IMR-90 (cell line): ENCODE measurements around the gene LIMK2. TPM values are rescaled to one million over a fixed set of nuclear protein-coding genes. Genes with fewer than 3 reads are reported as not detected.

Experiments
- ATAC-seq: fragments of 200-7000 bp; cut with Tn5 transposase; 2 replicates; pipeline ENCODE4 v1.9.1; 2020; ENCODE audit warnings: low read depth, mild to moderate bottlenecking, moderate library complexity
- BruUV-seq: library from RNA; stranded (reverse); fragments of 400-500 nt; replicated peaks from 2 replicates; lab custom pipeline; 2021; lab: Mats Ljungman, UMichigan
- CTCF ChIA-PET: fragments of 300-600 bp; formaldehyde crosslinking; extraction: SDS; loops from one replicate; lab custom pipeline; 2021; ENCODE audit warnings: antibody characterized with exemption; lab: Yijun Ruan, JAX
- POLR2A ChIA-PET: fragments of 300-600 bp; sonication (Branson Sonifier 250); formaldehyde crosslinking; loops from one replicate; lab custom pipeline; 2022; ENCODE audit warnings: antibody characterized with exemption; ENCODE audit not compliant: unreplicated experiment; lab: Charles Lee
- DNase-seq: peaks from one replicate; pipeline ENCODE4 v3.0.0; 2013
- H2AFZ ChIP-seq: replicated peaks from 2 replicates; pipeline ENCODE3; 2013; ENCODE audit warnings: low read length, mild to moderate bottlenecking; ENCODE audit not compliant: poor library complexity
- H2AK5ac ChIP-seq: 2 replicates; pipeline ENCODE4 v1.6.1; 2013; ENCODE audit warnings: low read depth, low read length, inconsistent platforms
- H2AK9ac ChIP-seq: replicated peaks from 2 replicates; pipeline ENCODE3; 2013; ENCODE audit warnings: mild to moderate bottlenecking, low read depth, low read length, moderate library complexity; ENCODE audit not compliant: poor library complexity
- H2BK120ac ChIP-seq: 2 replicates; pipeline ENCODE4 v1.6.1; 2013; ENCODE audit warnings: low read depth, low read length, inconsistent platforms
- H2BK15ac ChIP-seq: 3 replicates; pipeline ENCODE4 v1.6.1; 2013; ENCODE audit warnings: low read depth, low read length, inconsistent platforms
- H2BK20ac ChIP-seq: 2 replicates; pipeline ENCODE4 v1.6.1; 2013; ENCODE audit warnings: low read depth, mild to moderate bottlenecking, inconsistent platforms, low read length, moderate library complexity
- H2BK5ac ChIP-seq: 2 replicates; pipeline ENCODE4 v1.6.1; 2013; ENCODE audit warnings: mild to moderate bottlenecking, low read depth, low read length, inconsistent platforms; ENCODE audit not compliant: poor library complexity, severe bottlenecking
- H3K14ac ChIP-seq: replicated peaks from 2 replicates; pipeline ENCODE4 v1.6.1; 2013; ENCODE audit warnings: low read depth, low read length, inconsistent platforms
- H3K18ac ChIP-seq: 2 replicates; pipeline ENCODE4 v1.6.1; 2013; ENCODE audit warnings: low read depth, low read length, control low read depth
- H3K23ac ChIP-seq: 2 replicates; pipeline ENCODE4 v1.6.1; 2013; ENCODE audit warnings: low read depth, low read length, inconsistent platforms
- H3K27ac ChIP-seq: 2 replicates; pipeline ENCODE4 v1.5.1; 2013; ENCODE audit warnings: mild to moderate bottlenecking, control low read depth, low read length; ENCODE audit not compliant: insufficient read depth
- H3K27me3 ChIP-seq: 2 replicates; pipeline ENCODE4 v1.6.1; 2013; ENCODE audit warnings: low read length; ENCODE audit not compliant: control insufficient read depth, insufficient read depth
- H3K36me3 ChIP-seq: 2 replicates; pipeline ENCODE4 v1.6.1; 2013; ENCODE audit warnings: low read length, mixed read lengths; ENCODE audit not compliant: control insufficient read depth, insufficient read depth
- H3K4ac ChIP-seq: 2 replicates; pipeline ENCODE4 v1.6.1; 2013; ENCODE audit warnings: low read depth, low read length, inconsistent platforms
- H3K4me1 ChIP-seq: 2 replicates; pipeline ENCODE4 v1.6.1; 2013; ENCODE audit warnings: low read length, mixed read lengths; ENCODE audit not compliant: control insufficient read depth, insufficient read depth
- H3K4me2 ChIP-seq: 2 replicates; pipeline ENCODE4 v1.6.1; 2013; ENCODE audit warnings: low read depth, mild to moderate bottlenecking, control low read depth, low read length, moderate library complexity
- H3K4me3 ChIP-seq: 2 replicates; pipeline ENCODE4 v1.5.1; 2013; ENCODE audit warnings: low read depth, mild to moderate bottlenecking, control low read depth, low read length, moderate library complexity; ENCODE audit not compliant: insufficient read depth
- H3K56ac ChIP-seq: 2 replicates; pipeline ENCODE4 v1.6.1; 2013; ENCODE audit warnings: low read length, inconsistent platforms; ENCODE audit not compliant: insufficient read depth; ENCODE audit errors: extremely low read depth
- H3K79me1 ChIP-seq, 2 experiments: 2 replicates each; pipeline ENCODE4 v1.6.1; 2013; ENCODE audit warnings: low read length in 2 of 2, inconsistent platforms in 1 of 2, low read depth in 1 of 2
- H3K9ac ChIP-seq: 2 replicates; pipeline ENCODE4 v1.6.1; 2013; ENCODE audit warnings: low read depth, low read length, control low read depth
- H3K9me1 ChIP-seq: 2 replicates; pipeline ENCODE4 v1.6.1; 2013; ENCODE audit warnings: low read length, inconsistent platforms; ENCODE audit not compliant: insufficient read depth
- H3K9me3 ChIP-seq: 2 replicates; pipeline ENCODE4 v1.6.1; 2013; ENCODE audit warnings: low read length; ENCODE audit not compliant: control insufficient read depth, insufficient read depth
- H4K20me1 ChIP-seq: 2 replicates; pipeline ENCODE4 v1.6.1; 2013; ENCODE audit warnings: low read length, inconsistent platforms; ENCODE audit not compliant: insufficient read depth
- H4K5ac ChIP-seq: 2 replicates; pipeline ENCODE4 v1.6.1; 2013; ENCODE audit warnings: mild to moderate bottlenecking, low read depth, low read length, control low read depth
- H4K8ac ChIP-seq, 2 experiments: 2 replicates each; pipeline ENCODE4 v1.6.1; 2013; ENCODE audit warnings: low read depth in 2 of 2, low read length in 2 of 2, control low read depth in 1 of 2, inconsistent platforms in 1 of 2
- H4K91ac ChIP-seq: 2 replicates; pipeline ENCODE4 v1.6.1; 2013; ENCODE audit warnings: low read depth, low read length, inconsistent platforms; ENCODE audit not compliant: insufficient read depth
- BHLHE40 ChIP-seq: fragments of 150-350 bp; IDR thresholded peaks from 2 replicates; pipeline ENCODE4 v1.6.1; 2016; ENCODE audit warnings: mild to moderate bottlenecking, low read depth, low read length
- CEBPB ChIP-seq: IDR thresholded peaks from 2 replicates; pipeline ENCODE4 v1.6.1; 2012; ENCODE audit warnings: low read depth, low read length, improper control_type of control experiment
- CHD1 ChIP-seq: IDR thresholded peaks from 2 replicates; pipeline ENCODE4 v1.6.1; 2012; ENCODE audit warnings: low read depth, low read length, improper control_type of control experiment
- CTCF ChIP-seq: conservative IDR thresholded peaks from 2 replicates; pipeline ENCODE4 v1.5.1; 2012; ENCODE audit warnings: mild to moderate bottlenecking, low read depth, low read length, improper control_type of control experiment
- FOS ChIP-seq: fragments of 150-350 bp; IDR thresholded peaks from 2 replicates; pipeline ENCODE4 v1.6.1; 2016; ENCODE audit warnings: low read depth, low read length
- MAFK ChIP-seq: IDR thresholded peaks from 2 replicates; pipeline ENCODE4 v1.6.1; 2012; ENCODE audit warnings: low read depth, low read length, improper control_type of control experiment
- MAZ ChIP-seq: IDR thresholded peaks from 2 replicates; pipeline ENCODE4 v1.6.1; 2012; ENCODE audit warnings: low read depth, mild to moderate bottlenecking, low read length, improper control_type of control experiment, moderate library complexity, borderline replicate concordance
- MXI1 ChIP-seq: IDR thresholded peaks from 2 replicates; pipeline ENCODE4 v1.6.1; 2012; ENCODE audit warnings: low read depth, mild to moderate bottlenecking, low read length, moderate library complexity, borderline replicate concordance
- NFE2L2 ChIP-seq: fragments of 150-350 bp; IDR thresholded peaks from 2 replicates; pipeline ENCODE4 v1.6.1; 2016; ENCODE audit warnings: low read depth, mild to moderate bottlenecking, low read length
- POLR2A ChIP-seq: IDR thresholded peaks from 2 replicates; pipeline ENCODE4 v1.6.1; 2012; ENCODE audit warnings: mild to moderate bottlenecking, low read depth, low read length
- RAD21 ChIP-seq: IDR thresholded peaks from 2 replicates; pipeline ENCODE4 v1.6.1; 2012; ENCODE audit warnings: low read length, improper control_type of control experiment
- RCOR1 ChIP-seq: IDR thresholded peaks from 2 replicates; pipeline ENCODE4 v1.6.1; 2012; ENCODE audit warnings: mild to moderate bottlenecking, low read length, improper control_type of control experiment; ENCODE audit not compliant: insufficient replicate concordance
- SMC3 ChIP-seq: fragments of 150-350 bp; IDR thresholded peaks from 2 replicates; pipeline ENCODE4 v1.6.1; 2016; ENCODE audit warnings: low read depth, mild to moderate bottlenecking, antibody characterized with exemption, low read length, moderate library complexity
- USF2 ChIP-seq: fragments of 150-350 bp; IDR thresholded peaks from 2 replicates; pipeline ENCODE4 v1.6.1; 2017; ENCODE audit warnings: mild to moderate bottlenecking, antibody characterized with exemption, low read length, low read depth
- WGBS, 2 experiments: methylation state at CpG; one replicate each; pipeline versions ENCODE4 v1.1.5 to v1.1.7; 2013; ENCODE audit warnings: missing lambda C conversion rate in 2 of 2; ENCODE audit not compliant: insufficient read length in 1 of 2; ENCODE audit errors: extremely low coverage in 2 of 2; 5-methylcytosine and 5-hydroxymethylcytosine counted together
- dilution Hi-C: fragments of 300-500 bp; cut with HindIII; formaldehyde crosslinking; loops from one replicate; pipeline ENCODE4 v1.14.3; 2018; ENCODE audit warnings: low sequenced_read_pairs; ENCODE audit not compliant: unreplicated experiment
- in situ Hi-C: fragments of 300-500 bp; cut with MboI; formaldehyde crosslinking; loops from 3 replicates; pipeline ENCODE4 v1.14.3; 2019; ENCODE audit warnings: low sequenced_read_pairs, inconsistent platforms, mixed read lengths
- intact Hi-C: fragments of 100-400 bp; cut with micrococcal nuclease; formaldehyde crosslinking; loops from 2 replicates; pipeline ENCODE4 v1.10.0; 2022
- polyA plus RNA-seq, 3 experiments: library from polyadenylated mRNA; depleted of rRNA; stranded (reverse); fragments of >200 nt; gene quantifications; 2 replicates each; pipeline ENCODE4 v1.2.3, GENCODE V29; 2012; ENCODE audit warnings: low replicate concordance in 1 of 3
- total RNA-seq: library from RNA; depleted of rRNA; stranded (reverse); fragments of >200 nt; gene quantifications from 2 replicates; pipeline ENCODE4 v1.2.3, GENCODE V29; 2012
- TF ChIP-seq, protein P1 (sequence below): fragments of 150-350 bp; IDR thresholded peaks from 2 replicates; pipeline ENCODE4 v1.6.1; 2016; ENCODE audit warnings: low read depth, mild to moderate bottlenecking, low read length, moderate library complexity, borderline replicate concordance

Gene LIMK2
- total and polyA plus RNA-seq, 2 of the 4 experiments (the other 2 are of a cell fraction): 14.5 to 31.9 TPM

- Histone ChIP-seq H3K4me2 (no peak overlapping the region), H2BK5ac (peak overlapping the region; percentile 100), H2AFZ (no peak overlapping the region), H3K18ac (peak overlapping the region; percentile 68; the same call in 1 of the 2 replicates), H3K56ac (peak overlapping the region; percentile 93), H4K5ac (peak overlapping the region; percentile 60; the same call in 1 of the 2 replicates), H3K4me3 (no peak overlapping the region), H3K4me1 (peaks cover 30% of the 10 kb centered on the region), H2AK9ac (peak overlapping the region; percentile 86), H3K36me3 (peaks cover 1% of the 10 kb centered on the region; the same call in 1 of the 2 replicates), H3K4ac (peak overlapping the region; percentile 99), H3K23ac (peak overlapping the region; percentile 93), H4K20me1 (peaks cover 4% of the 10 kb centered on the region; the same call in 1 of the 2 replicates), H2BK120ac (peak overlapping the region; percentile 99), H2AK5ac (peak overlapping the region; percentile 99), H2BK15ac (peak overlapping the region; percentile 100; the same call in 2 of the 3 replicates), H3K27ac (peak overlapping the region; percentile 93), H4K8ac (peak overlapping the region; percentile 91 to 98), H3K9ac (peak overlapping the region; percentile 66), H3K9me3 (no peaks in the 10 kb centered on the region), H4K91ac (peak overlapping the region; percentile 100), H3K79me1 (peaks cover 36 to 71% of the 10 kb centered on the region in 2 experiments), H3K9me1 (peaks cover 21% of the 10 kb centered on the region), H3K14ac (peak overlapping the region; percentile 96), H2BK20ac (peak overlapping the region; percentile 99), H3K27me3 (no peaks in the 10 kb centered on the region)
- TF ChIP-seq MXI1 (no peak), BHLHE40 (no peak), RAD21 (no peak), CTCF (no peak), RCOR1 (no peak), MAFK (no peak), CHD1 (no peak), SMC3 (no peak), POLR2A (no peak), MAZ (no peak), CEBPB (no peak), USF2 (no peak), NFE2L2 (no peak), FOS (no peak)
- TF ChIP-seq, protein P1, sequence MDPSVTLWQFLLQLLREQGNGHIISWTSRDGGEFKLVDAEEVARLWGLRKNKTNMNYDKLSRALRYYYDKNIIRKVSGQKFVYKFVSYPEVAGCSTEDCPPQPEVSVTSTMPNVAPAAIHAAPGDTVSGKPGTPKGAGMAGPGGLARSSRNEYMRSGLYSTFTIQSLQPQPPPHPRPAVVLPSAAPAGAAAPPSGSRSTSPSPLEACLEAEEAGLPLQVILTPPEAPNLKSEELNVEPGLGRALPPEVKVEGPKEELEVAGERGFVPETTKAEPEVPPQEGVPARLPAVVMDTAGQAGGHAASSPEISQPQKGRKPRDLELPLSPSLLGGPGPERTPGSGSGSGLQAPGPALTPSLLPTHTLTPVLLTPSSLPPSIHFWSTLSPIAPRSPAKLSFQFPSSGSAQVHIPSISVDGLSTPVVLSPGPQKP: no peak
- ChIA-PET CTCF (interaction anchor here (1.0 kb wide), 1 partner anchor 10 kb away, joined by 4 read pairs; no protein-coding TSS in a partner anchor), POLR2A (interaction anchor here (1.1 kb wide), 1 partner anchor 116 kb away, joined by 3 read pairs; the partner anchor contains the start of gene PIK3IP1)
- no TSS peak for BruUV-seq
- dilution Hi-C loops: no loop called here
- intact Hi-C loops: no loop called here
- ATAC-seq (no peak), DNase-seq (no peak)
- WGBS, 2 experiments: no CpG with 5 or more reads among the region's 1 CpG
- in situ Hi-C loops: no loop called here
These were observed 35.2 kb upstream of the LIMK2 start for GRCh38 chr22:31176923-31177322.
